Hematopoietic multipotent progenitor cell treated with erythropoietin and hydrocortisone succinate and interleukin-3 and kit ligand, for 6 days (in vitro differentiated cells): ENCODE data around the gene TNPO2.
A peak's percentile ranks its signal among the peaks of the same experiment; 100 is the strongest.

ENCODE experiments used
- DNase-seq: peaks from one replicate; pipeline ENCODE4 v3.0.0-alpha.2; 2015

TNPO2 gene

GRCh38 chr19:12723641-12724426, at the start of gene TNPO2:
TNPO2 (minus strand) TSS chr19:12723932; CDS start chr19:12720977, 2,955 bp downstream.
- peak; percentile 91 for DNase-seq

GRCh38 chr19:12772323-12772722, 48.6 kb upstream of the TNPO2 start:
- no peak for DNase-seq

GRCh38 chr19:12770922-12771321, 47.2 kb upstream of the TNPO2 start:
- no peak for DNase-seq

- peak; percentile 47 for DNase-seq
Observed at GRCh38 chr19:12769689-12770088, 46.0 kb upstream of the TNPO2 start.

- no peak for DNase-seq
Observed at GRCh38 chr19:12767666-12768065, 43.9 kb upstream of the TNPO2 start.

- DNase-seq = no peak
Observed at GRCh38 chr19:12767150-12767549, 43.4 kb upstream of the TNPO2 start.

- DNase-seq = no peak
Observed at GRCh38 chr19:12766051-12766521, 42.4 kb upstream of the TNPO2 start.

GRCh38 chr19:12764698-12765097, 41.0 kb upstream of the TNPO2 start:
- DNase-seq = no peak

GRCh38 chr19:12763100-12763499, 39.4 kb upstream of the TNPO2 start:
- no peak for DNase-seq

- DNase-seq = no peak
Observed at GRCh38 chr19:12759686-12760085, 36.0 kb upstream of the TNPO2 start.

GRCh38 chr19:12757544-12758274, 34.0 kb upstream of the TNPO2 start:
- DNase-seq = peak; percentile 73

GRCh38 chr19:12756150-12756883, 32.6 kb upstream of the TNPO2 start:
- DNase-seq = no peak

- no peak for DNase-seq
Observed at GRCh38 chr19:12754465-12755196, 30.9 kb upstream of the TNPO2 start.

GRCh38 chr19:12752056-12752781, 28.5 kb upstream of the TNPO2 start:
- DNase-seq = no peak

GRCh38 chr19:12751635-12752034, 27.9 kb upstream of the TNPO2 start, which contains the start of gene BEST2:
BEST2 (plus strand) TSS chr19:12751791; CDS start chr19:12752593, 802 bp downstream.
- DNase-seq = no peak

- DNase-seq = no peak
Observed at GRCh38 chr19:12750851-12751250, 27.1 kb upstream of the TNPO2 start.

- no peak for DNase-seq
Observed at GRCh38 chr19:12749938-12750521, 26.3 kb upstream of the TNPO2 start.

- DNase-seq = no peak
Observed at GRCh38 chr19:12748489-12748888, 24.8 kb upstream of the TNPO2 start.

GRCh38 chr19:12745166-12745897, 21.6 kb upstream of the TNPO2 start:
- no peak for DNase-seq

GRCh38 chr19:12737835-12738351, 14.2 kb upstream of the TNPO2 start:
- DNase-seq = peak; percentile 29
